GM12878 (cell line): Measurements from ENCODE around the gene ERN1. TPM values are rescaled to one million over a fixed set of nuclear protein-coding genes. Genes with fewer than 3 reads are reported as not detected.

Experiments
- ATAC-seq: fragments of 200-7000 bp; cut with Tn5 transposase; 3 replicates; pipeline ENCODE4 v1.9.1; 2020; ENCODE audit warnings: mild to moderate bottlenecking, moderate library complexity
- BruUV-seq: library from RNA; stranded (reverse); fragments of 400-500 nt; replicated peaks from 2 replicates; lab custom pipeline; 2021; lab: Mats Ljungman, UMichigan
- CTCF ChIA-PET: fragments of 300-600 bp; sonication (Branson Sonifier 250); formaldehyde crosslinking; extraction: SDS; loops from one replicate; lab custom pipeline; 2021; ENCODE audit warnings: inconsistent platforms; lab: Yijun Ruan, JAX
- POLR2A ChIA-PET: fragments of 350-600 bp; formaldehyde crosslinking; extraction: SDS; loops from one replicate; lab custom pipeline; 2021; ENCODE audit warnings: inconsistent platforms; lab: Charles Lee
- RAD21 ChIA-PET: fragments of 300-600 bp; sonication (Branson Sonifier 250); formaldehyde crosslinking; loops from one replicate; lab custom pipeline; 2023; ENCODE audit warnings: antibody characterized with exemption; ENCODE audit not compliant: unreplicated experiment; lab: Charles Lee
- SMC1A ChIA-PET: fragments of 300-600 bp; sonication (Branson Sonifier 250); formaldehyde crosslinking; loops from one replicate; lab custom pipeline; 2023; ENCODE audit not compliant: unreplicated experiment, uncharacterized antibody; lab: Charles Lee
- DNase-seq: peaks from one replicate; pipeline ENCODE4 v3.0.0-alpha.2; 2011; ENCODE audit warnings: low read depth, low spot score
- FAIRE-seq: peaks from 3 replicates; lab custom pipeline; 2011; peaks lifted over from hg19 to GRCh38; lab: Jason Lieb, UNC
- H2AFZ ChIP-seq: 2 replicates; pipeline ENCODE4 v1.6.0; 2011; ENCODE audit warnings: low read depth, low read length, control low read depth; ENCODE audit not compliant: control insufficient read depth
- H3K27ac ChIP-seq: 2 replicates; pipeline ENCODE4 v1.5.1; 2011; ENCODE audit warnings: control low read depth; ENCODE audit not compliant: control insufficient read depth, insufficient read depth
- H3K27me3 ChIP-seq, 2 experiments: replicated peaks in 1 of 2; 2 replicates each; pipeline versions ENCODE4 v1.6.0 to v1.6.1; 2011; ENCODE audit warnings: low read length in 1 of 2; ENCODE audit not compliant: control insufficient read depth in 2 of 2, insufficient read depth in 2 of 2
- H3K36me3 ChIP-seq, 2 experiments: 2 replicates each; pipeline ENCODE4 v1.5.1; 2011; ENCODE audit warnings: low read length in 1 of 2; ENCODE audit not compliant: control insufficient read depth in 2 of 2, insufficient read depth in 2 of 2
- H3K4me1 ChIP-seq: 2 replicates; pipeline ENCODE4 v1.6.1; 2011; ENCODE audit warnings: mild to moderate bottlenecking, low read length, moderate library complexity, mixed read lengths; ENCODE audit not compliant: control insufficient read depth, insufficient read depth
- H3K4me2 ChIP-seq: 2 replicates; pipeline ENCODE4 v1.6.0; 2011; ENCODE audit warnings: control low read depth; ENCODE audit not compliant: control insufficient read depth, insufficient read depth
- H3K4me3 ChIP-seq: fragments of 200-600 bp; sonication (generic); 2 replicates; pipeline ENCODE4 v1.5.1; 2016
- H3K79me2 ChIP-seq: 2 replicates; pipeline ENCODE4 v1.6.0; 2011; ENCODE audit warnings: low read length; ENCODE audit not compliant: control insufficient read depth, insufficient read depth
- H3K9ac ChIP-seq: 2 replicates; pipeline ENCODE4 v1.8.0; 2011; ENCODE audit warnings: low read length, control low read depth, mixed read lengths; ENCODE audit not compliant: control insufficient read depth, insufficient read depth
- H3K9me3 ChIP-seq: replicated peaks from 3 replicates; pipeline ENCODE4 v1.5.1; 2011; ENCODE audit warnings: mild to moderate bottlenecking, low read length; ENCODE audit not compliant: control insufficient read depth, insufficient read depth
- H4K20me1 ChIP-seq: 2 replicates; pipeline ENCODE4 v1.6.0; 2011; ENCODE audit not compliant: control insufficient read depth, insufficient read depth
- BACH1 ChIP-seq: fragments of 450-650 bp; IDR thresholded peaks from 2 replicates; pipeline ENCODE4 v1.6.1; 2017; ENCODE audit warnings: mild to moderate bottlenecking, borderline replicate concordance
- CREB1 ChIP-seq: IDR thresholded peaks from 2 replicates; pipeline ENCODE4 v1.6.1; 2012; ENCODE audit warnings: low read depth, mild to moderate bottlenecking, inconsistent platforms
- EGR1 ChIP-seq, 2 experiments: IDR thresholded peaks; 1 replicate in 1 of 2; 2 replicates in 1 of 2; pipeline ENCODE4 v1.6.1; 2011 to 2012; ENCODE audit warnings: low read depth in 2 of 2, low read length in 2 of 2, borderline replicate concordance in 1 of 2, mild to moderate bottlenecking in 1 of 2, moderate library complexity in 1 of 2
- EP300 ChIP-seq, 2 experiments: fragments of 150-350 bp in 1 of 2; IDR thresholded peaks; 2 replicates each; pipeline ENCODE4 v1.6.1; 2011 to 2012; ENCODE audit warnings: low read depth in 2 of 2, low read length in 2 of 2, borderline replicate concordance in 1 of 2, improper control_type of control experiment in 1 of 2, inconsistent platforms in 1 of 2; ENCODE audit not compliant: control insufficient read depth in 1 of 2
- JUNB ChIP-seq: IDR thresholded peaks from 2 replicates; pipeline ENCODE4 v1.6.1; 2016; ENCODE audit warnings: antibody characterized with exemption, mild to moderate bottlenecking
- NRF1 ChIP-seq: conservative IDR thresholded peaks from 2 replicates; pipeline ENCODE4 v1.6.1; 2011; ENCODE audit warnings: mild to moderate bottlenecking, low read depth, low read length, improper control_type of control experiment
- POU2F2 ChIP-seq: IDR thresholded peaks from 3 replicates; pipeline ENCODE4 v1.6.1; 2011; ENCODE audit warnings: low read depth, mild to moderate bottlenecking, low read length, borderline replicate concordance
- RAD21 ChIP-seq: IDR thresholded peaks from 2 replicates; pipeline ENCODE4 v1.6.1; 2011; ENCODE audit warnings: mild to moderate bottlenecking, low read depth, low read length, moderate library complexity; ENCODE audit not compliant: insufficient read depth
- RCOR1 ChIP-seq: conservative IDR thresholded peaks from 2 replicates; pipeline ENCODE4 v1.6.1; 2012; ENCODE audit warnings: low read depth, low read length, improper control_type of control experiment
- SMAD1 ChIP-seq: fragments of 450-650 bp; IDR thresholded peaks from 2 replicates; pipeline ENCODE4 v1.6.1; 2018; ENCODE audit warnings: mild to moderate bottlenecking, low read depth; ENCODE audit not compliant: partially characterized antibody
- ZNF24 ChIP-seq: fragments of 450-650 bp; IDR thresholded peaks from 2 replicates; pipeline ENCODE4 v1.6.1; 2017; ENCODE audit warnings: antibody characterized with exemption, mild to moderate bottlenecking
- WGBS: methylation state at CpG from one replicate; pipeline ENCODE4 v1.1.6; 2016; ENCODE audit warnings: low lambda C conversion rate; ENCODE audit not compliant: insufficient replicate concordance, insufficient coverage; ENCODE audit errors: missing lambda C conversion rate; 5-methylcytosine and 5-hydroxymethylcytosine counted together
- in situ Hi-C: fragments of 300-500 bp; cut with MboI; formaldehyde crosslinking; loops from 9 replicates; pipeline ENCODE4 v1.14.3; 2018; ENCODE audit warnings: mixed read lengths
- intact Hi-C: fragments of 100-400 bp; cut with micrococcal nuclease; formaldehyde crosslinking; loops from one replicate; pipeline ENCODE4 v1.14.2; 2022; ENCODE audit not compliant: unreplicated experiment
- polyA plus RNA-seq, 11 experiments: library from polyadenylated mRNA; depleted of rRNA in 4 of 11; unstranded in 6 of 11; stranded (reverse) in 5 of 11; fragments of >200 nt; fragmentation: Nextera tagmentation in 4 of 11; fragmentation: Illumina TruSeq in 1 of 11; extraction: Ambion mirVana in 4 of 11; extraction: Trizol in 1 of 11; gene quantifications; 1 replicate in 1 of 11; 2 replicates in 10 of 11; pipeline versions ENCODE4 v1.2.1 to v1.2.3, GENCODE V29; 2011 to 2016; ENCODE audit warnings: inconsistent platforms in 2 of 11, missing spikeins in 2 of 11, low read depth in 1 of 11
- total RNA-seq, 4 experiments: library from RNA; depleted of rRNA in 3 of 4; stranded (reverse); fragments of >200 nt in 3 of 4; fragmentation: Illumina TruSeq in 1 of 4; extraction: Trizol in 1 of 4; gene quantifications; 2 replicates each; pipeline versions ENCODE4 v1.2.1 to v1.2.3, GENCODE V29; 2013 to 2021
- TF ChIP-seq, protein P1 (sequence below): IDR thresholded peaks from 2 replicates; pipeline ENCODE4 v1.6.1; 2011; ENCODE audit warnings: borderline replicate concordance, low read depth, mild to moderate bottlenecking, moderate library complexity, mixed read lengths, low read length; ENCODE audit not compliant: insufficient read depth; ENCODE audit errors: extremely low read length
- TF ChIP-seq, protein P2 (sequence below): fragments of 450-650 bp; conservative IDR thresholded peaks from 2 replicates; pipeline ENCODE4 v1.6.1; 2017; ENCODE audit warnings: mild to moderate bottlenecking, moderate library complexity

ERN1 gene
- total and polyA plus RNA-seq, 10 of the 15 experiments (the other 5 are each of a cell fraction or from before 2014, with no cell fraction given): 2.6 to 19.2 (median 7.6) TPM

DNA sequence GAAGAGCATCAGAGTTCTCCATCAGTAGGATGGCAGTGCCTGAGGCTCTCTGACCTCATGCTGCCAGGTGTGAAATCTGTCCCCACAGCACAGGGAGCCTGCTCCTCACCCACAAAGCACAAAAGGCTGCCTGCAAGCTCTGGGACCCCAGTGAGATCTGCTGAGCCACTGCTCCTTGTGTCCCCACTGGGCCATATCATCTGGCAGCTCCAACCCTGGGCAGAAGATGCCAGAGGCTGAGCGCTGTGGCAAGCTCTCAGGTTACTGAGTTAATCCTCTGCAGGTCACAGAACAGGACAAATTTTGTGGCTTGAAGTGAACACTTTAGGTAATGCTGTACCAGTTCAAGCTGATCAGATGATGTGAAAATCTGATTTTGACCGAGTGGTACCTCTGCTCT, 26.7 kb upstream of the ERN1 start:
- Histone ChIP-seq H3K9ac (no peak overlapping the region), H3K36me3 (peaks cover 2 to 3% of the 10 kb centered on the region in 2 experiments; a peak in 3 of 4 replicates), H3K4me2 (no peak overlapping the region), H3K9me3 (no peaks in the 10 kb centered on the region), H3K27ac (no peak overlapping the region), H3K4me1 (no peaks in the 10 kb centered on the region), H3K79me2 (no peaks in the 10 kb centered on the region), H4K20me1 (no peaks in the 10 kb centered on the region), H2AFZ (no peak overlapping the region), H3K4me3 (no peak overlapping the region), H3K27me3 (no peaks in the 10 kb centered on the region)
- no peak for ATAC-seq
- ChIA-PET POLR2A (interaction anchor here (1.0 kb wide), 1 partner anchor 11 kb away, joined by 4 read pairs; no protein-coding TSS in a partner anchor), RAD21 (no interaction called here), SMC1A (interaction anchor here (1.0 kb wide), 1 partner anchor 128 kb away, joined by 3 read pairs; no protein-coding TSS in a partner anchor), CTCF (no interaction called here)
- no TSS peak for BruUV-seq
- intact Hi-C loops: no loop called here
- DNase-seq: no peak
- TF ChIP-seq NRF1: no peak
- no peak for TF ChIP-seq RCOR1
- no peak for TF ChIP-seq EGR1 (IDR thresholded peaks at IDR 0.05; ENCODE audit: borderline replicate concordance in 1 of 2, low read depth in 2 of 2, low read length in 2 of 2)
- TF ChIP-seq EP300 (IDR thresholded peaks at IDR 0.05; ENCODE audit: borderline replicate concordance in 1 of 2, control insufficient read depth in 1 of 2, low read depth in 2 of 2, low read length in 2 of 2): no peak
- no peak for TF ChIP-seq ZNF24
- no peak for TF ChIP-seq RAD21
- TF ChIP-seq JUNB: no peak
- TF ChIP-seq, protein P1, sequence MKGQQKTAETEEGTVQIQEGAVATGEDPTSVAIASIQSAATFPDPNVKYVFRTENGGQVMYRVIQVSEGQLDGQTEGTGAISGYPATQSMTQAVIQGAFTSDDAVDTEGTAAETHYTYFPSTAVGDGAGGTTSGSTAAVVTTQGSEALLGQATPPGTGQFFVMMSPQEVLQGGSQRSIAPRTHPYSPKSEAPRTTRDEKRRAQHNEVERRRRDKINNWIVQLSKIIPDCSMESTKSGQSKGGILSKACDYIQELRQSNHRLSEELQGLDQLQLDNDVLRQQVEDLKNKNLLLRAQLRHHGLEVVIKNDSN: no peak
- no peak for TF ChIP-seq CREB1
- no peak for TF ChIP-seq POU2F2
- TF ChIP-seq, protein P2, sequence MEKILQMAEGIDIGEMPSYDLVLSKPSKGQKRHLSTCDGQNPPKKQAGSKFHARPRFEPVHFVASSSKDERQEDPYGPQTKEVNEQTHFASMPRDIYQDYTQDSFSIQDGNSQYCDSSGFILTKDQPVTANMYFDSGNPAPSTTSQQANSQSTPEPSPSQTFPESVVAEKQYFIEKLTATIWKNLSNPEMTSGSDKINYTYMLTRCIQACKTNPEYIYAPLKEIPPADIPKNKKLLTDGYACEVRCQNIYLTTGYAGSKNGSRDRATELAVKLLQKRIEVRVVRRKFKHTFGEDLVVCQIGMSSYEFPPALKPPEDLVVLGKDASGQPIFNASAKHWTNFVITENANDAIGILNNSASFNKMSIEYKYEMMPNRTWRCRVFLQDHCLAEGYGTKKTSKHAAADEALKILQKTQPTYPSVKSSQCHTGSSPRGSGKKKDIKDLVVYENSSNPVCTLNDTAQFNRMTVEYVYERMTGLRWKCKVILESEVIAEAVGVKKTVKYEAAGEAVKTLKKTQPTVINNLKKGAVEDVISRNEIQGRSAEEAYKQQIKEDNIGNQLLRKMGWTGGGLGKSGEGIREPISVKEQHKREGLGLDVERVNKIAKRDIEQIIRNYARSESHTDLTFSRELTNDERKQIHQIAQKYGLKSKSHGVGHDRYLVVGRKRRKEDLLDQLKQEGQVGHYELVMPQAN: no peak
- no peak for TF ChIP-seq SMAD1
- no peak for TF ChIP-seq BACH1
- no peak for FAIRE-seq
- in situ Hi-C loops: no loop called here
- 100% methylated on average over 2 of the region's 2 CpGs for WGBS
